Activated naive CD4-positive, alpha-beta T cell treated with anti-CD3 and anti-CD28 coated beads, Interleukin-2, amount 10 ng/mL, durations not matched to agents 7 days and 5 days (primary cell): ENCODE results near the gene BEX5.
"Not testable (repeated sequence)": the region's sequence is repeated elsewhere in the genome, so short reads cannot be mapped to it uniquely, and the experiment has no call there.

ENCODE experiments used
- CTCF ChIA-PET: fragments of 350-600 bp; sonication (Branson Sonifier 250); formaldehyde crosslinking; loops from one replicate; lab custom pipeline; 2021; ENCODE audit warnings: antibody characterized with exemption; lab: Charles Lee
- DNase-seq: peaks from one replicate; pipeline ENCODE4 v3.0.0-alpha.2; 2020
- H3K27ac Mint-ChIP-seq: one replicate; pipeline ENCODE4 v1.8.0; 2021; ENCODE audit warnings: mild to moderate bottlenecking, moderate library complexity, mixed read lengths
- H3K27me3 Mint-ChIP-seq: one replicate; pipeline ENCODE4 v1.8.0; 2021; ENCODE audit warnings: mild to moderate bottlenecking, mixed read lengths
- H3K36me3 Mint-ChIP-seq: one replicate; pipeline ENCODE4 v1.8.0; 2021; ENCODE audit warnings: mixed read lengths
- H3K4me1 Mint-ChIP-seq: one replicate; pipeline ENCODE4 v1.8.0; 2021; ENCODE audit warnings: mixed read lengths
- H3K4me3 Mint-ChIP-seq: one replicate; pipeline ENCODE4 v1.8.0; 2021; ENCODE audit warnings: mild to moderate bottlenecking, moderate library complexity, mixed read lengths
- H3K9me3 Mint-ChIP-seq: one replicate; pipeline ENCODE4 v1.8.0; 2021; ENCODE audit warnings: mixed read lengths

Gene BEX5

DNA sequence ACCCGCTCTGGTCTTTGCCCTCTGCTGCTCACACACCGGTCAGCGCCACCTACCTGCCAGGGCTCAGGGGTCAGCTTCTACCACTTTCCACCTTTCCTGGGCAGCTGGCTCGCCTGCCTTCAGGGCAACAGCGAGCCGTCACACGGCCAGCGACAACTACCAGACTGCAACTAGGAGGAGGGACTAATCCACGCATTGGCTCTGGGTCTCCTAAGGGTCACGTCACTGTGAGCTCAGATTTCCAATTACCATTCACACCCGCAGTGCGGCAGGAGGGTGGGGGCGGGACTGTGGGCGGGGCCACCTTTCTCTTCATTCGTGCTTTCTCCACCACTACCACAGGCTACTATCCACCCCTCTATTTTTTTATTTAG is at the start of gene BEX5:
TSS of gene BEX5 (minus strand) at position 172 of the 374 bp plus-strand sequence. CDS start 1,712 bp downstream, outside the sequence.
- Mint-ChIP-seq H3K9me3 (no peaks in the 10 kb centered on the region), H3K27me3 (peaks cover 8% of the 10 kb centered on the region), H3K27ac (peak within 1 kb of the TSS; percentile 96), H3K36me3 (no peaks in the 10 kb centered on the region), H3K4me1 (peaks cover 19% of the 10 kb centered on the region), H3K4me3 (peak within 1 kb of the TSS; percentile 97)
- CTCF ChIA-PET = no interaction called here
- peak; percentile 74 for DNase-seq

DNA sequence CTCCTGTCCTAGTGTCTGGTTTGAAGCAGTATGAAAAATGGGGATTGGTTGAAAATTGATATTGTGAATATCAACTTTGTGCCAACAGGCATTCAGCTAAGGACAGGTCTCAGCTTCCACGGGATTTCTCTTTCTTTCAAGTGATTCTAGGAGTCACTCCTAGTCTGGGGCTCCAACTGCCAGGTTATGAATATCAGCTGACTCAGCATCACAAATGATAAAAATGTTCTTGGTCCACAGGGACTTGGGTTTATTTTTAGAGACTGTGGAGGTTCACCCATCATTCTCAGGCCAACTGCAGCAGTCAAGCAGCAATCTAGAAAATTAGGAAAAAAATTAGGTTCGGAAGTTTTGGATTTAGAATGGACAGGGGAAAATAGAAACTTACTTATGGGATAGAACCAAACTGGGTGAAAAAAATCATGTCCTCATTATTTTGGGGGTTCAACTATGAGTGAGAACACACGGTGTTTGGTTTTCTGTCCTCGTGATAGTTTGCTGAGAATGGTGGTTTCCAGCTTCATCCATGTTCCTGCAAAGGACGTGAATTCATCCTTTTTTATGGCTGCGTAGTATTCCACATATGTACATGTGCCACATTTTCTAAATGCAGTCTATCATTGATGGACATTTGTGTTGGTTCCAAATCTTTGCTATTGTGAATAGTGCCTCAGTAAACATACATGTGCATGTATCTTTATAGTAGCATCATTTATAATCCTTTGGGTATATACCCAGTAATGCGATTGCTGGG is 30.4 kb upstream of the BEX5 start:
- Mint-ChIP-seq H3K9me3 (peaks cover 3% of the 10 kb centered on the region), H3K36me3 (no peaks in the 10 kb centered on the region), H3K27me3 (no peaks in the 10 kb centered on the region), H3K4me3 (no peak overlapping the region), H3K4me1 (no peaks in the 10 kb centered on the region), H3K27ac (no peak overlapping the region)
- no peak for DNase-seq
- CTCF ChIA-PET = no interaction called here

DNA sequence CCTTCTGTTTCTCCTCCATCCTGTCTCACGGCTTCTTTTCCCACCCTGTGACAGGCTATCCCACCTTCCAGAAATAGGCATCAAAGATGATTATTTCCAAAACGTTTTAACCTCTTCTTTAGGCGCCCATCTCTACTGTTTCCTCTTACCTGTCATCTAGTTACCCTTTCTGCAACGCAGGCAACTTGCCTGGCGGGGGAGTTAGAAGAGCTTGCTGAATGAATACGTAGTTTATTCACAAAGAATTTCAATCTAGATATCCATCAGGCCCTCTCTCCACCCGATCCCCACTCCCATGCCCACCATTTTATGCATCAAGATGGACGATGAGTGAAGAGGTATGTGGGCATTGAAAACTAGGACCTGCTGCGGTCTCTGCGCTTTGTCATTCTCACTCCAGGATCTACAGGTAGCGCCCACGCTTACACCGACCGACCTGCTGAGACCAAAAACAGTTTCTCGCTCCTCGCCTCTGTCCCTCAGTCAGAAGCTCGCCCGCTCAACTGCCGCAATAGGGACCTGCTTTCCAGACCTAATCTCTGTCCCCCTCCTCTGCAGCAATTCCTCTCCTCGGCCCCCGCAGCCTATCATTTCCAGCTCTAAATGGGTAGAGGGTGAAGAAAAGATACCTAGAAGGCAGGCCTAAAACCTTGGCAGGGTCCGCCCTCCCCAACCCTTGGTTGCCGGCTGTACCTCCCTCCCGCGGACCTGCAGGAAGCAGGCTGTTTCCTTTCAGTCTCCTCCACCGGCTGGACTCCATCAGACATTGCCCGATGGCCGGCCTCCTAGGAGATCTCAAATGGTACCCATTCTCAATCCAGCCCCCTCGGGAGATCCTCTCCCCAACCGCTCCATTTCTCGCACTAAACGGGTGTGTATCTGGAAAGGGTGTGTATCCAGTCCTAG is 624 bp downstream of the BEX5 start:
- Mint-ChIP-seq H3K4me1 (peaks cover 19% of the 10 kb centered on the region), H3K27ac (peak overlapping the region; percentile 96), H3K36me3 (no peaks in the 10 kb centered on the region), H3K27me3 (peaks cover 8% of the 10 kb centered on the region), H3K9me3 (no peaks in the 10 kb centered on the region), H3K4me3 (peak overlapping the region; percentile 97)
- CTCF ChIA-PET = interaction anchor here (0.7 kb wide), 1 partner anchor 87 kb away, joined by 3 read pairs; no protein-coding TSS in a partner anchor
- peak; percentile 44 for DNase-seq

DNA sequence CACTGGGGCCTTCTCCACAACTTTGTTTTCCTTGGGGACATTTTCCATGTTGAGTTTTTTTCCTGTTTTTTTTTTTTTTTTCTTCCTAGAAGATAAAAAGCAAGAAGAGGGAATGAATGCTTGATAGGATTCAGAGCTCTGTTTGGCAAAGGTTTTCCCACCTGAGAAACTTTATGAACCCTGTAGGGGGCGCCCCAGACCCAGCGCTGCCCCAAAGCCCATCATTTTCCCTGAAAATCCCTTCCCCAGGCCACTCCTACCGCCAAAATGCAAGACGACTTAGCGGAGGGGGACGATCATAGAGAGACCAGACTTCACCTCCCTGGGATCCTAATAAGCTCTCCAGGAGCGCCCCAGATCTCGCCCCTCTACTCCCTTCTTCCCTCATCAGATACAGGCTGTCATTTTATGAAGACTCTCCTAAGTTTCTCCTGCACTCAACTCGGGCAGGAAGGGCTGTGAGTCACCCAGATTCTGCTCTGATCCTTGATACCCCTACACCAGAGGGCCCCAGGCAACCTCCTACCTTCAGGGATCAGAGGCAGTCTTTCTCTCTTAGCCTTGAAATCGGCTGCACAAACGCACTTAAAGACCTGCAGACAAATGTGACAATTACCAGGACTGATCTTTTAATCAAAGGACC is 1.4 kb downstream of the BEX5 start:
- peaks cover 8% of the 10 kb centered on the region for H3K27me3 Mint-ChIP-seq
- DNase-seq = peak; percentile 18
- H3K9me3 Mint-ChIP-seq = no peaks in the 10 kb centered on the region
- no peaks in the 10 kb centered on the region for H3K36me3 Mint-ChIP-seq
- peaks cover 19% of the 10 kb centered on the region for H3K4me1 Mint-ChIP-seq
- H3K27ac Mint-ChIP-seq = peak overlapping the region; percentile 96
- H3K4me3 Mint-ChIP-seq = peak overlapping the region; percentile 97
- CTCF ChIA-PET = interaction anchor here (0.7 to 0.8 kb wide), 2 partner anchors 86 to 348 kb away, joined by 3 to 4 read pairs; no protein-coding TSS in a partner anchor

DNA sequence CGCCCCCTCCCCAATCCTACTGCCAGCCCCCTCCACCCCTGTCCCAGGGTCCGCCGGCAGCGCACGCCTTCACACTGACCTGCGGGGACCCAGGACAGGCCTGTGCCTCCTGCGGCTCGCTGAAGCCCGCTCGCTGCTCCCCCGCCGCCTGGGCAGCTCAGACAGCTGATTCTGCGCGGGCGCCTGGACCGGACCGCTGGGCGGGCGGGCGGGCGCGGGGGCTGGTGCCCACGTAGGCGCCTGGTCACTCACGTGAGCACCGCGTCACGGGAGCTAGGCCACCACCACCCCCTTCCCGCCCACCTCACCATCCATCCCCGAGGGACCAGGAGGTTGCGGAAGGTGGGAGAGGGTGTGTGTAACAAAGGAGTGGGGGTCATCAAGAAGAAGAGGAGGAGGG is 13.5 kb downstream of the BEX5 start, which contains the start of gene TCEAL6:
TSS of gene TCEAL6 (minus strand) at position 208 of the 400 bp plus-strand sequence.
- H3K9me3 Mint-ChIP-seq, H3K36me3 Mint-ChIP-seq, CTCF ChIA-PET, H3K27ac Mint-ChIP-seq, H3K4me1 Mint-ChIP-seq, DNase-seq, H3K4me3 Mint-ChIP-seq: not testable (repeated sequence)
- peaks cover 22% of the 10 kb centered on the region for H3K27me3 Mint-ChIP-seq

DNA sequence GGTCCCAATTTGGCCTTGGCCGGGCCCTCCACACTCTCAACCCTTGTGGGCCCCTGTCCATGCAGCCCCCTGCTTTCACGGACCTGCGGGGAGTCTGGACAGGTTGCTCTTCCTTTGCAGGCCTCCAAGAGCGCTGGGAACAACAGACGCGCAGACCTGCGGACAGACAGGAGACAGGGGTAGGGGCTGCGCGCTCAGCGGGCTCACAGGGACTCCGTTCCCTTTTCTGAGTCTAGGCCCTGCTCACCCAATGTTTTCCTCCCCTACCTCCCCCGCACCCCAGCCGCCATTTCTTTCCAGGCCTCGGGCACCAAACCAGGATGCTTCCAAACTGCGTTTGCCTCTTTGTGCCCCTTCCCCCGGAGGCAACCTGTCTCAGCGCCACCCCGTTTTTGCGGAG is 14.1 kb downstream of the BEX5 start:
- H3K4me1 Mint-ChIP-seq, CTCF ChIA-PET, H3K36me3 Mint-ChIP-seq, H3K9me3 Mint-ChIP-seq, H3K4me3 Mint-ChIP-seq, H3K27ac Mint-ChIP-seq, DNase-seq: not testable (repeated sequence)
- H3K27me3 Mint-ChIP-seq = peaks cover 22% of the 10 kb centered on the region

DNA sequence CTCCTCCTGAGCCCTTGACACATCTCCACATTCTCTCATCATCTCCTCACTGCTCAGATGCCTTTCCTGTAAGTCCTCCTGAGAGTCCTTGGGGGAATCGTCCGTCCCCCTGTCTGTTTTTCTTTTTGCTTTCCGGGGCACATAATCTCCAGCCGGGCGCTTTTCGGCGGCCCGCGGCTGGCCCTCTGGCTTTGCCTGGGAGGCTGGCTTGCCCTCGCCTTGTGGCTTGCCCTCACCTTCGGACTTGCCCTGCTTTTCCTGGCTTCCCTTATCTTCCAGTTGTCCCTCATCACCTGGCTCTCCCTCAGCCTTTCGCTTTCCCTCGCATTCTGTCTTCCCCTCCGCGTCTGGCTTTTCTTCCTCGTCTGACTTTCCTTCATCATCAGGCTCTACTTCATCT is 14.9 kb downstream of the BEX5 start:
- H3K4me1 Mint-ChIP-seq, CTCF ChIA-PET: not testable (repeated sequence)
- peaks cover 22% of the 10 kb centered on the region for H3K27me3 Mint-ChIP-seq

DNA sequence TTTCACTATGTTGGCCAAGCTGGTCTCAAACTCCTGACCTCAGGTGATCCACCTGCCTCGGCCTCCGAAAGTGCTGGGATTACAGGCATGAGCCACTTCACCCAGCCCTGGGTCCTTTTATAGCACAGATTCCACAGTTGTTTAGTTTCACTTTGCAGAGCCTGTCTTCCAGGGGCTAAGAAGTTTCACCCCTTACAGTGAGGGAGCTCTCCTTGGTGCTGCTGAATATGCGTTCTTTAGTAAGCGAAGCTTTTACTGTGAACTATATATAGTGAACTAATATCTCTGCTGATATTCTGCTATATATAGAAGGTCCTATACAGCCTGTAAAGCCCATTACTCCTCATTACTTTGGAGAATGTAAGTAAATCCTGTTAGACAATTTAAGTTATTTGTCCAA is 17.7 kb downstream of the BEX5 start:
- H3K36me3 Mint-ChIP-seq = no peaks in the 10 kb centered on the region
- H3K27me3 Mint-ChIP-seq = peaks cover 20% of the 10 kb centered on the region
- peaks cover 2% of the 10 kb centered on the region for H3K4me1 Mint-ChIP-seq
- no peaks in the 10 kb centered on the region for H3K9me3 Mint-ChIP-seq
- H3K27ac Mint-ChIP-seq = no peak overlapping the region
- CTCF ChIA-PET = no interaction called here
- no peak overlapping the region for H3K4me3 Mint-ChIP-seq
- DNase-seq = no peak

More for the DNA sequence above, 14.9 kb downstream of the BEX5 start:
- not testable (repeated sequence) for H3K36me3 Mint-ChIP-seq, H3K9me3 Mint-ChIP-seq, DNase-seq, H3K27ac Mint-ChIP-seq, H3K4me3 Mint-ChIP-seq

DNA sequence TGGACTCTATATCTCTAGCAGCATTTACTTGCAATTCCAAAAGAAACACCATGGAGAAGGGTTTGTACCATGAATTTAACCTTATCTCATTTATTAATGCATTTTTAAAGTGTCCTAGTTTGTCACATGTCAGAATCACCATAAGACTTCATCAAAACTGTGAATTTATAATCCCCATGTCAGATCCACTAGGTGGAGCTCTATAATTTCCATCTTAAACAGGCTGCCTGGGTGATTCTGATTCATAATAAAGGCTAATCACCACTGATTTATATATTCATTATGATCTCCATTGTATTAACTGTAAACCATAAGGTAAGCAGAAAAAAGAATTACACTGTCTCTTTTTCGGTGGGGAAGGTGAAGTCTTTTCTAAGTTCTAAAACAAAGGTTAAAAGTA is 26.3 kb downstream of the BEX5 start:
- DNase-seq = no peak
- Mint-ChIP-seq H3K36me3 (no peaks in the 10 kb centered on the region), H3K4me3 (no peak overlapping the region), H3K4me1 (peaks cover 5% of the 10 kb centered on the region), H3K27ac (no peak overlapping the region), H3K9me3 (no peaks in the 10 kb centered on the region), H3K27me3 (peaks cover 28% of the 10 kb centered on the region)
- CTCF ChIA-PET = no interaction called here

DNA sequence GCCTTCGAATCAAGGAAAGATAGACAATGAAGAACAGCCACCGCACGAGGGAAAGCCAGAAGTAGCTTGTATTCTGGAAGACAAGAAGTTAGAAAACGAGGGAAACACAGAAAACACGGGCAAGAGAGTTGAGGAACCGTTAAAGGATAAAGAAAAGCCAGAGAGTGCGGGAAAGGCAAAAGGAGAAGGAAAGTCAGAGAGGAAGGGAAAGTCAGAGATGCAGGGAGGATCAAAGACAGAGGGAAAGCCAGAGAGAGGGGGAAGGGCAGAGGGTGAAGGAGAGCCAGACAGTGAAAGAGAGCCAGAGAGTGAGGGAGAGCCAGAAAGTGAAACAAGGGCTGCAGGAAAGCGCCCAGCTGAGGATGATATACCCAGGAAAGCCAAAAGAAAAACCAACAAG is 28.9 kb downstream of the BEX5 start:
- H3K27ac Mint-ChIP-seq = no peak overlapping the region
- H3K4me1 Mint-ChIP-seq = peaks cover 5% of the 10 kb centered on the region
- no peak for DNase-seq
- H3K36me3 Mint-ChIP-seq = no peaks in the 10 kb centered on the region
- no peak overlapping the region for H3K4me3 Mint-ChIP-seq
- CTCF ChIA-PET = no interaction called here
- peaks cover 29% of the 10 kb centered on the region for H3K27me3 Mint-ChIP-seq
- no peaks in the 10 kb centered on the region for H3K9me3 Mint-ChIP-seq

DNA sequence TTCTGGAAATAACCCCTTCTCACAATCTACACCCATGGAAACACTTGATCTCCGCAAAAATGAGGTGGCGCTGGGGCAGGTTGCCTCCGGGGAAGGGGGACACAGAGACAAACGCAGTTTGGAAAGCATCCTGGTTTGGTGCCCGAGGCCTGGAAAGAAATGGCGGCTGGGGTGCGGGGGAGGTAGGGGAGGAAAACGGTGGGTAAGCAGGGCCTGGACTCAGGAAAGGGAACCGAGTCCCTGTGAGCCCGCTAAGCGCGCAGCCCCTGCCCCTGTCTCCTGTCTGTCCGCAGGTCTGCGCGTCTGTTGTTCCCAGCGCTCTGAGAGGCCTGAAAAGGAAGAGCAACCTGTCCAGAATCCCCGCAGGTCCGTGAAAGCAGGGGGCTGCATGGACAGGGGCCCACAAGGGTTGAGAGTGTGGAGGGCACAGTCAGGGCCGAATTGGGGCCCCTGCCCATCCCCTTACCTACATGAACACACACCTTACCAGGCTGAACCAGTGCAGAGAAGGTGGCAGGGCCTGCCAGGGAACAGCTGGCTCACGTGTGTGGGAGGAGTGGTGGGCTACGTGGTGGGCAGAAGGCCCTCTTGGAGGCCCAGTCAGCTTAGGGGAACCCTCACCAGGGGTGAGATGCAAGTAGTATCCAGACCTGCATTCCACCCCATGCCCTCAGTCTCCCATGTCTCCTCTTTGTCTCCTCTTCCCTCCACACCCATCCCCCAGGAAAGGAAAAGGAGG is 29.5 kb downstream of the BEX5 start:
- Mint-ChIP-seq H3K27me3 (peaks cover 29% of the 10 kb centered on the region), H3K4me3 (peak overlapping the region; percentile 18)
- DNase-seq, H3K36me3 Mint-ChIP-seq, H3K9me3 Mint-ChIP-seq, H3K27ac Mint-ChIP-seq, CTCF ChIA-PET, H3K4me1 Mint-ChIP-seq: not testable (repeated sequence)

DNA sequence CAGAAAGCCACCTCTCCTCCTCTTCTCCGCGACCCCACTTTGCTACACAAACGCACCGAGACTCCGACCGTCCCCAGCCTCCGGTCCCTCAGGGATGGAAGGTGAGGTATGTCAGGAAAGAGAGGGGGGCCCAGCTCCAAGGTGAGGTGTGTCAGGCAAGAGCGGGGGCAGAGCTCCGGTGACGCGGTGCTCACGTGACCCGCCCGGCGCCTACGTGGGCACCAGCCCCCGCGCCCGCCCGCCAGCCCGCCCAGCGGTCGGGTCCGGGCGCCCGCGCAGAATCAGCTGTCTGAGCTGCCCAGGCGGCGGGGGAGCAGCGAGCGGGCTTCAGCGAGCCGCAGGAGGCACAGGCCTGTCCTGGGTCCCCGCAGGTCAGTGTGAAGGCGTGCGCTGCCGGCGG is 30.3 kb downstream of the BEX5 start, which contains the start of gene TCEAL2:
TSS of gene TCEAL2 (plus strand) at position 244 of the 400 bp plus-strand sequence. CDS start 1,152 bp downstream, outside the sequence.
- peak within 1 kb of the TSS; percentile 41 for H3K4me3 Mint-ChIP-seq
- DNase-seq = peak; percentile 20
- H3K27me3 Mint-ChIP-seq = peaks cover 29% of the 10 kb centered on the region
- H3K9me3 Mint-ChIP-seq, H3K36me3 Mint-ChIP-seq, H3K27ac Mint-ChIP-seq, CTCF ChIA-PET, H3K4me1 Mint-ChIP-seq: not testable (repeated sequence)

DNA sequence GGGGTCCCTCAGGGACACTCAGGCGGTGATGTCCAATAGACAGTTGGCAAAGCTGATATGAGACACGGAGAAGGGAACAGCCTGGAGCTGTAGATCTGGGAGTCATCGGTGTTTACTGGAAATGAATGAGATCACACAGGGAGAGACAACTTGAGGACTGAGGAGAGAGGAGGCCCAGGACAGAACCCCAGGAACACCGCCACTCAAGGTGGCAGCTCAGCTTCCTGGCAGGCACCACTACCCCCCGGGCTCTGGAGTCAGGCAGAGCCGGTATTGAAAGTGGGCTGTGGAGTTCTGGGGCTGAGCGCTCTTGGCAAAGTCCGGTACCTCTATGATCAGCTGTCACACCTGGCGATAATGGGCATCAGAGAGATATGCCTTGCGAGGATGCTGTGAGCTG is 30.8 kb downstream of the BEX5 start:
- CTCF ChIA-PET, H3K4me1 Mint-ChIP-seq, DNase-seq, H3K27ac Mint-ChIP-seq, H3K36me3 Mint-ChIP-seq, H3K9me3 Mint-ChIP-seq: not testable (repeated sequence)
- Mint-ChIP-seq H3K27me3 (peaks cover 29% of the 10 kb centered on the region), H3K4me3 (peak overlapping the region; percentile 41)
